Activated CD4-positive, alpha-beta T cell treated with anti-CD3 and anti-CD28 coated beads, Interleukin-2, Interleukin-4, amounts not matched to agents 100 ng/mL and 50 ng/mL, durations not matched to agents 16 hours and 8 hours (primary cell): Measurements from ENCODE around the gene ZBTB47.

ENCODE experiments used
- DNase-seq: peaks from one replicate; pipeline ENCODE4 v3.0.0-alpha.2; 2020; ENCODE audit warnings: low spot score

ZBTB47 gene

DNA sequence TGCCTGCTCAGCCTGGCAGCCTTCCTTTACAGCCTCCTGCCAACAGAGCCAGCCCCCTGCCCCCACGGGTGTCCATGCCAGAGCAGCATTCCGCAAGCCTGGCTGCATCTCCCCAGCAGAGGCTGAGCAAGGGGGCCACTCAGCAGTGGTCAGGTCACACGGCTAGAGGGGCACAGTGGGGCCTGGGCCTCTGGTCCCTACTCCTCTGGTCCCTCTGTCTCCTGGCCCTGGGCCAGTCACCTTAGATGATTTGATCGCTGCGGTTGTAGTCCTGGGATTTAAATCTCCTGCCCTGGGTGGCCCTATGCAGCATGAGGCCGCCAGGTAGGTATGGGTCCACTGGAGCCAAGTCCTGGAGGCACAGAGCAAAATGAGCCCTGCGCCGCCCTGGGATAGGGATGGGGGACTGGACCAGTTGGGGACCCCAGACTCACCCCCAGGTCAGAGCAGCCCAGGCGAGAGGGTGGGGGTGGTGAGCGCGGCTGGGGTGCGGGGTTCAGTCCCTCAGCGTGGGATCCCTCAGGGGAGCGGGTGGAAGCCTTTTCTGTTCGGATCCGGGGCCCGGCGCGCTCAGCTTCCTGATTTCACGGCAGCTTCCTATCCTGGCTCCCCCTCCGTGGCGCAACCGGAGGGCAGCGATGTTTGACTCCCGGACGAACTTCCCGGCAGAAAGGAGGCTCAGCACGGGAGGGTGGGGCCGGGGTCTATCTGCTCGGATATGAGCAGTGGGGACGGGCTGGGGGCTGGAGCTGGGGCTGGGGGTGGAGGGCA is at the start of gene ZBTB47:
Gene ZBTB47, plus strand, starts transcription at position 138 of the 771 bp plus-strand sequence. CDS start 4,659 bp downstream, outside the sequence.
- no peak for DNase-seq

DNA sequence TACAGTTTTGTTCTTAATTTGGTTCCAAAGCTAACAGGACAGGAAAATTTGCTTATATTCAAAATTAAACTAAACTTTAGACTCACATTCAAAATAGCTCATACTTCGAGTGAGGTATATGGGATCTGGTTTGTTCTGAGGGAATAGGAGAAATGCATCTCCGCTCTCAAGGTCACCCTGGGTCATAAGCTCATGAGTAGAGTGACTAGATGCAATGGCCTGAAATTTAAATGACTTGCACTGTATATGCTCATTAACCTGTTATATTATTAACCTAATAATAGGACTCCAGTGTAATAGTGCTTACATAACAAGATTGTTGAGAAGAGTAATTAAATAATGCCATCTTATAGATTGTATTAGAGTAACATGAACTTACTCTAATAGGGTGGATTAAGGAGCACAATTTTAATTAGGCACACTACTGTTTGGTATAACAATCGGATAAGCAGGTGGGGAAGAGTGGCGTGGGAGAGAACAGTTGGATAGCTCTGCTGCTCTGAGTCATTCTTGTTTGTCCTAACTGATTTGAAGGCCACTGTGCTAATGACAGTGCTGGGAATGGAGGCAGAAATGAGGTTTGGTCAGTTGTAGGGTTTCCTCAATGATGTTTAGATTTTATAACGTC is 47.8 kb upstream of the ZBTB47 start:
- no peak for DNase-seq

DNA sequence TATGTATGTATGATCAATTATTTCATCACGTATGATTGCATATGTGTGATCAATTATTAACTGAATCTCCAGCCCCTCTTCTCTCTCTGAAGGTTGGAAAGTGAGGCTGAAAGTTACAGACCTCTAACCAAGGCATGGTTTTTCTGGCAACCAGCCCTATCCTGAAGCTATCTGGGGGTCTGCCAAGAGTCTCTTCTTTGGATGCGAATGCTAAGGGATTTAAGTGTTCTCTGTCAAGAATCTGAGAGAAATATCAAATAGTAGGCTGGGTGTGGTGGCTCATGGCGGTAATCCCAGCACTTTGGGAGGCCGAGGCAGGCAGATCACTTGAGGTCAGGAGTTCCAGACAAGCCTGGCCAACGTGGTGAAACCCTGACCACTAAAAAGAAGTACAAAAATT is 44.9 kb upstream of the ZBTB47 start:
- no peak for DNase-seq

DNA sequence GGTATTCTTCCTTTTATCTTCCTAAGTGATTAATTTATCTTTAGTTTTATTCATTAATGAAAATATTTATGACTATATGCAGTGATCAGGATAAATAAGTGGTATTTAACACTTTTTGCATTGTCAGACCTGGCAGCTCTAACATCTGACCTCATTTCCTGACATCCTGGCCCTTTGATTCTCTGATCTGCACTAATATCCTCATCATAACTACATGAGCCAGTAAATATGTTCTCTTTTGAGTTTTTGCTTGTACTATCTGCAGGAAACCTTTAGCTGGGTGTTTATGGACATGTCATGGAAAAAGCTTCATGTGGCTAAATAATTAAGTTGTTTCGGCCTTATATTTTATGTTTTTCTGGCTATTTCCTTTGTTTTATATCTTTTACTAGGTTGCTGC is 42.5 kb upstream of the ZBTB47 start:
- no peak for DNase-seq

GRCh38 chr3:42612217-42612616 is 41.3 kb upstream of the ZBTB47 start:
- no peak for DNase-seq

DNA sequence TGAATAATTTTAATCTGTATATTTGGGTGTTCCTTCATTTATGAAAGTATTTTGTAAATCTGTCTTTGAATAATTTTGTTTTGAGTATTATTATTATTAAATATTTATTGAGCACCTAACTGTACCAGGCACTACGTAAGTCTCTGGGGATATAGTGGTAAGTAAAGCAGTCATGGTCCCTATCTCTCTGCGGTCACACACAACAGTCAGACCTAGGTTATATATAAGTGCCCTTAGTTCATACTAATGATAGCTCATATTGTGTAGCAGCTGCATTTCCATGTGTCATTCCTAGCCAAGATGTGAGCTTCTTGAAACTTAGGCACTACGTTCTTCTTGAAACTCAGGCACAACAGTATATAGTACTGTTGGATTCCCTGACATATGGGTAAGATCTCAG is 40.6 kb upstream of the ZBTB47 start:
- no peak for DNase-seq

GRCh38 chr3:42613462-42613861 is 40.0 kb upstream of the ZBTB47 start:
- DNase-seq, result no peak

GRCh38 chr3:42631620-42632019 is 21.9 kb upstream of the ZBTB47 start:
- no peak for DNase-seq

DNA sequence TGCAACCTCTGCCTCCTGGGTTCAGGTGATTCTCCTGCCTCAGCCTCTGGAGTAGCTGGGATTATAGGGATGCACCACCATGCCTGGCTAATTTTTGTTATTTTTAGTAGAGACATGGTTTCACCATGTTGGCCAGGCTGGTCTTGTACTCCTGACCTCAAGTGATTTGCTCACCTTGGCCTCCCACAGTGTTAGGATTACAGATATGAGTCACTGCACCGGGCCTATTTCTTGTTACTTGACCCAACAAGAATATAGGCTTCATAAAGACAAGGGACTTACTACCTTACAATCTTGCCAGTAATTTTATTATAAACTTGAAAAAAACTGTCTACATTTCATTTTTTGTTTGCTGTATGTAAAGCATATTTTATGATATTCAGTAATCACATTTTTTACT is 21.4 kb upstream of the ZBTB47 start:
- DNase-seq, result no peak

GRCh38 chr3:42633544-42633943 is 20.0 kb upstream of the ZBTB47 start:
- DNase-seq, result no peak

DNA sequence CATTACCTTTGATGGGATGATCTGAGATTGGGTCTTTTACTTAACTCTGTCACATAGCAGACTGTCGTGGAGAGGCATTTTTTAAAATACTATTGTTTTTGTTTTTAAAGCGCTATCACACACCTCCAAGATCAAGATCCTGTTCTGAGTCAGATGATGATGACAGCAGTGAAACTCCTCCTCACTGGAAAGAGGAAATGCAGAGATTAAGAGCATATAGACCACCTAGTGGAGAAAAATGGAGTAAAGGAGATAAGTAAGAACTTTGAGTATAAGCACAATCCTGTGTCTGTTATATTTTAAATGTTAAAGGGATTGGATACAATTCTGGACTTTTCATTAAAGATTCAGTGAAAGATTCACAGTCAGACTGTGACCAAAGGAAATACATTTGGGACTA is 18.4 kb upstream of the ZBTB47 start:
- peak; percentile 70 for DNase-seq

DNA sequence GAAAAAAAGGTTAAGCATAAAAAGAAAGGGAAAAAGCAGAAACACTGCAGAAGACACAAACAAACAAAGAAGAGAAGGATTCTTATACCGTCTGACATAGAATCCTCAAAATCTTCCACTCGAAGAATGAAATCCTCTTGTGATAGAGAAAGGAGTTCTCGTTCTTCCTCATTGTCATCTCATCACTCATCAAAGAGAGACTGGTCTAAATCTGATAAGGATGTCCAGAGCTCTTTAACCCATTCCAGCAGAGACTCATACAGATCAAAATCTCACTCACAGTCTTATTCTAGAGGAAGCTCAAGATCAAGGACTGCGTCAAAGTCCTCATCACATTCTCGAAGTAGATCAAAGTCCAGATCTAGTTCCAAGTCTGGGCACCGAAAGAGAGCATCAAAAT is 16.5 kb upstream of the ZBTB47 start:
- DNase-seq, result no peak

DNA sequence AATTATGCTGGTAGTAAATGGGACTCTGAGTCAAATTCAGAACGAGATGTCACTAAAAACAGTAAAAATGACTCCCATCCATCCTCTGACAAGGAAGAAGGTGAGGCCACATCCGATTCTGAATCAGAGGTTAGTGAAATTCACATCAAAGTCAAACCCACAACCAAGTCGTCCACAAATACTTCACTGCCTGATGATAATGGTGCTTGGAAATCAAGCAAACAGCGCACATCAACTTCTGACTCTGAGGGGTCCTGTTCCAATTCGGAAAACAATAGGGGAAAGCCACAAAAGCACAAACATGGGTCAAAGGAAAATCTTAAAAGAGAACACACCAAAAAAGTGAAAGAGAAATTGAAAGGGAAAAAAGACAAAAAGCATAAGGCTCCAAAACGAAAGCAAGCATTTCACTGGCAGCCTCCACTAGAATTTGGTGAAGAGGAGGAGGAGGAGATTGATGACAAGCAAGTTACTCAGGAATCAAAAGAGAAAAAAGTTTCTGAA is 15.1 kb upstream of the ZBTB47 start:
- DNase-seq, result peak; percentile 89

- DNase-seq, result no peak
Measured at GRCh38 chr3:42639192-42639591, 14.3 kb upstream of the ZBTB47 start.

DNA sequence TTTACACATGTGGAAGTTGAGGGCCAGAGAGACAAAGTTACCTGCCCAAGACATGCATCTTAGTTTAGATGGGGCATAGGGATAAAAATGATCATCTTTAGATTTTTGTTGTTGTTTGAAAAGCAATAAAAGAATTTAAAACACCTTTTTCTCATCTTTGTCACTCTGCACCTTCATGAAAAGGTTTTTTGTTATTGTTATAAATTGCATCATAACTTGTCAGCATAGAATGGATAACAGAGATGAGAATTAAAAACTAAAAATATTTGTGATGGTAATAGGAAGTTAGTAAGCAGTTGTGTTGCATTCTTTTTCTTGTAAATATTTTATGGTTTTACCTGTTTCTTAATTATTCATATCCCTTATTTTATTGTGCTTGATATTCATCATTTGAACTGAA is 13.4 kb upstream of the ZBTB47 start:
- DNase-seq, result no peak

GRCh38 chr3:42640771-42641370 is 12.6 kb upstream of the ZBTB47 start:
- no peak for DNase-seq

DNA sequence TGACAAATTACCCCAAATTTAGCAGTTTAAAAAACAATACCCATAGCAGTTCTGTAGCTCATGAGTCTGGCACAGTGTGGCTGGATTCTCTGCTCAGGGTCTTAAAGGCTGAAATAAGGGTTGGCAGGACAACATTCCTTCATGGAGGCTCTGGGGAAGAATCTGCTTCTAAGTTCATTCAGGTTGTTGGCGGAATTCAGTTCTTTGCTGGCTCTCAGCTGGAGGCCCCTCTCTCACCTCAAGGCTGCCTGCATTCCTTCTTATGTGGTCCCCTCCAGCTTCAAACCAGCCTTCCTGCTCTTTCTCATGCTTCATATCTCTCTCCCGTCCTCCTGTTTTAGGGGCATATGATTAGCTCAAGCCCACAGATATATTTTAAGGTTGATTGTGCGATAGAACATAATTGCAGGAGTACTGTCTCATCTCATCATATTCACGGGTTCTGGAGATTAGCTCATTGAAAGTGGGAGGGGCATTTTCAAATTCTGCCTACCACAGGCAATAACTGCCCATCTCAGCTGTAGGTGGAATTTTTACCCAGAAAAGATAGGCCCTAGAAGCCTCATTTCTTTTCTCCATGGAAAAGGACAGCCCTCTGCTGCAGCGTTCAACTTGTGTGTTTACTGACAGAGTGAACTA is 5.6 kb upstream of the ZBTB47 start:
- no peak for DNase-seq

DNA sequence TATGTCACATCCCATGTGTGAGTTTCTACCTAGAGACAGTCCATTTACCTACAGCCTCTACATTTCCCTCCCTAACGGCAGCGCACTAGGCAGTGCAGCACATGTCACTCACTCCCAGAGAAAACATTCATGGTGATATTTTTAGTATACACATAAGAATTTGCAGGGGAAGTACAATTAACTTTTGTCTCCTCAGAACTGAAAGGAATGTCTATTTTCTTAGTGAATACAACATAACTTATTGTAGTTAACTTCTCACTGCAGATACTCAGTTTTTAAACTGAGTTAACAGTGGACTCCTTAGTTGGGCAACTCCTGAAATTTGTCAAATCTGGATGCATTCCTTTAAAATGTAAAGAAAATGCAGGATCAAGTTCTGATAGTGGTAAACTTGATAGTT is 4.5 kb upstream of the ZBTB47 start:
- DNase-seq, result no peak

DNA sequence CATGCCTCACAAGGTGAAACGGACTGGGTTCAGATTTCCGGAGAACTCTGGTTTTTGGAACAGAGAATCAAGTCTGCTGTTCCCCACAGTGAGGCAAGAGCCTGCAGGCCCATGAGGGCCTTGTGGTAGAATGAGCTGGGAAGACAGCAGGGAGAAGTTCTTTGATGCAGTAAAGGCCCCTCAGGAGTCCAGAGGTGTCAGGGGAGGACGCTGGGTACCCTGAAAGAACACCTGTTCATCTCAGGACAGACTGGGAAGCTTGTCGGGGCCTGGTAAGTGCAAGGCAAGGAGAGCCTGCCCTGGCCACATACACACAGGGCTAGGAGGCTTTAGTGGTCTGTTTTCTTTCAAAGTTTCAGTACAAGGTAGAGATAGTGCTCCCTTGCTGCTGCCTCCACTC is 3.7 kb upstream of the ZBTB47 start:
- no peak for DNase-seq

DNA sequence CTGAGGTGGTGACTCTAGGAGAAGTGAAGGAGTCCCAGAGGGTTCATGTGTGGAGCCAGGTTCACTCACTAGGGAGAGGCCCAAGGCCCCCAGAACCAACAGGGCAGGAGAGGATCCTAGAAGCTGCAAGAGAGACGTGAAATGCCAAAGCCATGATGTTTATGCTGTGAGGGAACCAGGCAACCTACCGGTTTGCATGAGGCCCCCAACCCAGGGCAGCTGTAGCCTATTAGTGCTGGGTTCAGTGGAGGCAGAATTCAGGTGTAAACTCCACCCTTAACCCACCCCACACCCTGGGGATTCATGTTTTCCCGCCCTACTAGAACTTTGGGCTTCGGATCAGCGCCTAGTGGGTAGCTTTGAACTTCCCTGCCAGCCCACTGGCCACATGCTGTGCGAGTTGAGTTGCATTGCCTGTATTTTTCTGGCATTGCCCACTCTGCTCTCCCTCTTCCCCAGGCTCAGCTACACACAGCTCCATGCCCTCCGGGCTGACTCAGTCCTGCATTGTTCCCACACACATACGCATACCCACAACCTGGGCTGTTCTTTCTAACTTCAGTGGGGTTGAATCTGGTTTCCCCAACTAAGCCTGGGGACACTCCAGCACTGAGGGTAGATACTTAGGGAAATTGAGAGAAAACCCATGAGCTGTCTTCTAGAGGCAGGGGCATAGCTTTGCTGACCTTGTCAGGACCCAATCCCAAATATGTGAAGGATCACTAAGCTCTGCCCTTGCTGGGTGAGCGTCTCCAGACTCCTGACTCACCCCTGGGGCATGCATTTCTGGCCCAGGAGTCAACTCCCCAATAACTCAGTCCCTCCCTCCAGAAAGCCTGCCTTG is 2.0 kb upstream of the ZBTB47 start:
- DNase-seq, result no peak

GRCh38 chr3:42652251-42652610 is 1.3 kb upstream of the ZBTB47 start:
- no peak for DNase-seq
